HS-5 (cell line): ENCODE results near the gene DUSP14.
"Not testable (repeated sequence)": the region's sequence is repeated elsewhere in the genome, so short reads cannot be mapped to it uniquely, and the experiment has no call there.

Source experiments
- DNase-seq: peaks from one replicate; pipeline ENCODE4 v3.0.0-alpha.2; 2012; ENCODE audit warnings: low read depth

DUSP14 gene, protein sequence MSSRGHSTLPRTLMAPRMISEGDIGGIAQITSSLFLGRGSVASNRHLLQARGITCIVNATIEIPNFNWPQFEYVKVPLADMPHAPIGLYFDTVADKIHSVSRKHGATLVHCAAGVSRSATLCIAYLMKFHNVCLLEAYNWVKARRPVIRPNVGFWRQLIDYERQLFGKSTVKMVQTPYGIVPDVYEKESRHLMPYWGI

DNA sequence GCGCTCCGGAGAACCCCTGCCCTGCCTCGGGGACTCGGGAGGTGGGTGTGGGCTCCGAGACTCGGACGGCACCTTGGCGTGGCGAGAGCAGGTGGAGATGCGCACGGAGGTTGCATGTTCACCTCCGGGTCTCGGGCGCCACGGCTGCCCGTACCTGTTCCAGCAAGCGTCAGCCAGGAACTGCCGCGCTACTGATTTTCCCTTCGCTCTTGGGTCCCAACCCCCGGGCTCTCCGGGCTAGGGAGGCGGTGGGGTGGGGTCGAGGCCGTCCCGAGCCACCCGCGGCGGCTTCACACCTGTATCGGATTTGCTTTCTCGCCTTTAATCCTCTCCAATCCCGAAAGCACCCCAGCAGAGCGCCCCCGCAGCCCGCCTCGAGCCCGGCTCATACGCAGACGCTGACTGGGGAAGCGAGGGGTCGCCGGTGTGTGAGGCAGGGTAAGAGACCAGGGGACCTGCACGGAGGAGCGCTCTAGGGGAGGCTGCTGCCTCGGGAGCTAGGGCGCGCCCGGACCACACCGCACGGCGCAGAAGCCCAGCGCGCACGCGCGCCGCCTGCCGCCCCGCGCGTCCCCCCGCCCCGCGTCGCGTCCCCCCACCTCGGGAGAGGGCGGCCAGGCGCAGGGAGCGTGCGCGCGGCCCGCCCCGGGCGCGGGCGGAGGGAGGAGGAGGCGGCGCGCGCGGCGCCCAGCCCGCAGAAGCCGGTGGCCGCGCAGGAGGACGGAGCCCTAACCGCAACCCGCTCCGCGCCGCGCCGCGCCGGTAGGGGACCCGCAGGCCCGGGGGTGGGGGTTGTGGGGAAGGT is at the start of gene DUSP14:
TSS of gene DUSP14 (plus strand) at position 695 of the 805 bp plus-strand sequence. CDS start 22,382 bp downstream, outside the sequence.
- DNase-seq = no peak

DNA sequence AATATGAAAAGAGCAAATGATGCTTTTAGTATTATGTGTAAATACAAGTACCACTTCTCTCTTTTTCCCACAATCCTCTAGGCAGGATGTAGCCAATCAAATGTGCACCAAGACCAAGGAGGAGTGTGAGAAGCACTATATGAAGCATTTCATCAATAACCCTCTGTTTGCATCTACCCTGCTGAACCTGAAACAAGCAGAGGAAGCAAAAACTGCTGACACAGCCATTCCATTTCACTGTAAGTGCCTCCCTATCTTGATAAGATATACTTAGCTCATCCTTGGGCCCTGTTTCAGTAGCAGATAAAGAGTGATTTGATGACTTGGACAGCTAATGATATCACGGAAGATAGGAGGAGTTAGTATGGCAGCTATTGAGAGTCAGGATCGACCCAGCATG is 49.3 kb upstream of the DUSP14 start:
- DNase-seq = no peak

DNA sequence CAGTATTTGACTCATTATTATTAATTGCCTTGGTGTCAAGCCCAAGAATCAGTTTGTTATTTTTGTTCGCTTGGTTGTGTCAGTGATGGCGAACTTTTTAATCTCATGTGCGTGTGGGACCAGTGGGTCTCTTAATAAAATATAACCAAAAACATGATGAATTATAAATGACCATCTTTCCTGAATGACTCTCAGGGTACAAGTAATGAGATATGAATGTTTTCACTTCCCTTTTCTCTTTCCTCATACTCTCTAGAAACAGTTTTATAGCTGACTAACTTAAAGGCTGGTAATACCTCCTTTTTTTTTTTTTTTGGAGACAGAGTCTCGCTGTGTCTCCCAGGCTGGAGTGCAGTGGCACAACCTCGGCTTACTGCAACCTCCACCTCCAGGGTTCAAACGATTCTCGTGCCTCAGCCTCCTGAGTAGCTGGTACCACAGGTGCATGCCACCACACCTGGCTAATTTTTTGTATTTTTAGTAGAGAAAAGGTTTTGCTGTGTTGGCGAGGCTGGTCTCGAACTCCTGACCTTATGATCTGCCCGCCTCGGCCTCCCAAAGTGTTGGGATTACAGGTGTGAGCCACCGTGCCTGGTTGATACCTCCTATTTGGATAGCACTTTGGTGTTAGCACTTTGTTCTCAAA is 48.2 kb upstream of the DUSP14 start:
- DNase-seq = not testable (repeated sequence)

DNA sequence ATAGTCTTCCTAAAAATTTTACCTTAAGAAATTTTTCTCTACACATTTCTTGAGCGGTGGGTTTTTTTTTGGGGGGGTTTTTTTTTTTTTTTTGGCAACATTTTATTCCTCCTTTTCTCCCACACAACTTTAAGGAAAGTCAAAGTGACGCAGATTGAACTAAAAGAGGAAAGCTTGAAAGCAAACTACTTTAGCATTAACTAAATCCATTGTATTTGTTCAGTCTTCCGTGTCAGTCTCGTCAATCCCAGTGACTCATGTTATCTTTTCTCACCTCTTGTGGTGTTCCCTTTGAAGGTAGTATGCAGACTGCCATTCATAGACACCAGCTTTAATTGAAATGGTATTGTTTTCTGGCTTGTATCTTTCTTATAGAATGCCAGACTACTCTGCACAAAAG is 43.7 kb upstream of the DUSP14 start:
- no peak for DNase-seq

DNA sequence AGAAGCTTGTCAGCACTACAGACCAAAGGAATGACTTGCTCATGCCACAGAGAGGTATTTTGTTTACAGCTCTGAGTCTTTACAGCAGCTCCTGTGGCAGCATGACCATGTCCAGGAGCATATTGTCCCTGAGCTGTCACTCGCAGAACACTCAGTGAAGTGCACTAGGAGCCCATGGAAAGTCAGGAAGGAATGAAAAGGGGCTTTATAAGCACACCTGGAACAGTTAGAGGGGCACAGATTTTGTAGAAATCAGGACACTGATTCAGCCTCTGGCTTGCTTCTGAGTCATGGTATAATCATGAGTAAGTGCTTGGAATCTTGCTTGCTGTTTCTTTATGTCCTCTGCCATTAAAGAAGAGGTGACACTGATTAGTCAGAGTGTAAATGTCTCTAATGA is 42.0 kb upstream of the DUSP14 start:
- DNase-seq = no peak

DNA sequence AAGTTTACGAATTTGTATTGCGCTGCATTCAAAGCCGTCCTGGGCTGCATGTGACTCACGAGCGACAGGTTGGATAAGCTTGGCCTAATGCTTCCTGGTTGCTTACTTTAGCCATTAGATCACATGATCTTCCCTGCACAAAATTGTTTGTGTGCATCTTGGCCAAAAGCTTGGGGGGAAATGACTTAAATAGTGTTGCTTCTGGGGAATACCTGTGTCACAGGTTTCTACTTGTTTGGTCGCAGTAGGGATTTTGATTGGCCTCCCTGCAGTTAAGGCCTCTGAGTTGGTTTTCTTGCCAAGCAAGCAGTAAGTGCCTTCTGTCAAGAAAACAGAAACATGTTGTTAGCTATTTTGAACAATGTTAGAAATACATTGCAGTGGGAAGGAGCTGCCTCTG is 39.6 kb upstream of the DUSP14 start:
- DNase-seq = no peak

DNA sequence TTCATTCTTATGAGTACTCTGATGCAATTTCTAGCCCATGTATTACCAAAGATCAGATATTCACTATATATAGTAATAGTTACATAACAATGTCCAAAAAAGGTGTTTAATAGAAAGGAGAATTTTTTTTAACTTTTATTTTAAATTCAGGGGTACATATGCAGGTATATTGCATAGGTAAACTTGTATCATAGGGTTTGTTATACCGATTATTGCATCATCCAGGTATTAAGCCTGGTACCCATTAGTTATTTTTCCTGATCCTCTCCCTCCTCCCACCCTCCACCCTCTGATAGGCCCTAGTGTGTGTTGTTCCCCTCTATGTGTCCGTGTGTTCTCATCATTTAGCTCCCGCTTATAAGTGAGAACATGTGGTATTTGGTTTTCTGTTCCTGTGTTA is 31.9 kb upstream of the DUSP14 start:
- not testable (repeated sequence) for DNase-seq

DNA sequence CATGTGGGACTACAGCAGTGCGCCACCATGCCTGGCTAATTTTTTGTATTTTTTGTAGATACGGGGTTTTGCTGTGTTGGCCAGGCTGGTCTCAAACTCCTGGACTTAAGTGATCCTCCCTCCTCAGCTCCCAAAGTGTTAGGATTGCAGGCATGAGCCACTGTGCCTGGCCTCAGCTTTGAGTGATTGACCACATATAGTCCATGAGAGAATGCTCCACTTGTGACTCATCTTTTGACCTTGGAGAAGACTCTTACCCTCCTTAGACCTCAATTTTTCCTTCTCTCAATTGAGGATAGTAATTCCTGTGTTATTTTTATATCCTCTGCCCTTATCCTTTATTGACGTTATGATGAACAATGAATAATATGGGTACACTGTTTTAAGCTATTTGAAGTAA is 30.9 kb upstream of the DUSP14 start:
- peak; percentile 68 for DNase-seq

DNA sequence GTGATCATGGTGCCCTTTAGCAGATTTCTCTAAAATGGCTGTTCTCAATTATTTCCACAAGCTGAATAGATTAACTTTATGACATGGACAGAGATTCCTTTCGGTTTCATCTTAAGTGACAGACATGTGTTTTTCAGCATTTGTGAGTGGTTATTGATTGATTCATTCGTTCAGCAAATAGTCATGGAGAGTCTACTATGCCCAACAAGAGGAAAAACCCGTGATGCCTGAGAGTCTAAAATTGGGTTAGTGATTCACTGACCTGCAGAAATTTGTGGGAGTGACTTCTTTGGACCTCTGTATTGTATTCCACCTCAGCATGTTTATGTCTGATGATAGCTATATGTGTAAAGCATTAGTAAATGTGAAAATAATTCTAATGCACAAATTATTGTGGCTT is 28.0 kb upstream of the DUSP14 start:
- DNase-seq = no peak

DNA sequence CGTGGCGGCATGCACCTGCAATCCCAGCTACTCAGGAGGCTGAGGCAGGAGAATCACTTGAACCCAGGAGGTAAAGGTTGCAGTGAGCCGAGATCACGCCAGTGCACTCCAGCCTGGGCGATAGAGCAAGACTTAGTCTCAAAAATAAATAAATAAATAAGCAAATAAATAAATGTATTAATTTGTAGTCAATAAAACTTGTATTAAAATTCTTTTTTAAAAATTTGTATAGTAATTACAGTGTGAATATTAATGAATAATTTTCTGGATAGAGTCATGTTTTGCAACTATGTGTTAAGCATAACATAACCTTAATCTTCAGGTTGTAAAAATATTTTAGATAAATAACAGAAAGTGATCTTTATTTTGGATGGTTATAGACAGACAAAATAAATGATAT is 27.2 kb upstream of the DUSP14 start:
- no peak for DNase-seq

DNA sequence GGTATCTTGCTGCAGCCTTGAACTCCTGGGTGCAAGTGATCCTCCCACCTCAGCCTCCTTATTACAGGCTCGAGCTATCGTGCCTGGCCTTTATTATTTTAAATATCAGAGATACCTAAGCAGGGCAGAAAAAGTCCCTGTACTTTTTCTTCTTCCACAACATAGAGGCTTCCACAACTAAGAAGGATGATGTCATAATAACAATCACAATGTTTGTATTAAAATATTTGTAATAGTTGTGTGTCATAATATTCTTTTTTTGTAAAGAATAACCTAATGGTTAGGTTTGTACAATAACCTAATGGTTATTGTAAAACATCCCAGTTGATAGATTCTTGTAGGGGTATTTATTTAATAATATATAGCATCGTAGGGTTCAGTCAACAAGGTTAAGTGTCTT is 26.7 kb upstream of the DUSP14 start:
- DNase-seq = no peak

DNA sequence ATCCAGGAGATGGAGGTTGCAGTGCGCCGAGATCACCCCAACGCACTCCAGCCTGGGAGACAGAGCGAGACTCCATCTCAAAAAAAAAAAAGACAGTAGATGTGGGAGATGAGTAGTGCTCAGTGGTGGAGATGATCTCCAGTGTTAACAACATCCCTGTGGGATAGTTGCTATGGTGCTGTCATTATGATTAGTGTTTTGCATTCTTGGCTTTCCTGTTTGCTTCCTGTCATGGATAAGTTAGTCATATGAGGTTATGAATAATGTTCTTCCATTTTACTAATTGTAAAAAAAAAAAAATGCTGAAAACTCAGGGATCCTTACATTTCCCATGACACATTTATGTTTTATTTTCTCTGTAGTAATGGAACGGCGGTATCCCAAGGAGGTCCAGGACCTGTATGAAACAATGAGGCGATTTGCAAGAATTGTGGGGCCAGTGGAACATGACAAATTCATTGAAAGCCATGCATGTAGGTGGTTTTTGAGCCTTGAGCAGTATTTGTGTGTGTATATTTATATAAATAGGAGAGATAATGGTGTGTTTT is 24.5 kb upstream of the DUSP14 start:
- DNase-seq = peak; percentile 70

DNA sequence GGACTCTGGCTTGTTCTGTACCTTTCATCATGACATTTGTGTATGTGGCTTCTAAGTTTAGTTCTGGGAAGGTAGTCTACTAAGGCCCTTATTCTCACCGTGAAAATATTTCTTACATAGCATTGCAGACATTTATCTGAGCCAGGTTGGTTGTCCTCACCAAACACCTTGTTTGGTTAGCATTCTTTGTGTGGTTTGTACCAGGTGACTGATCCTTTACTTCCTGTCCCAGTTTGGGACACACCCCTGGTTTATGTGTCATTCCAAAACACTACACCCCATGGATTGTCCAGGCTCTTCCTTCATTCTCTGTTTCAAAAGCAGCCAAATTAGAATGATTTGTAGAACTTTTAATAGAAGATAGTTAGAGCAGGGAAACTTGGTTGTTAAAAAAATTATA is 23.2 kb upstream of the DUSP14 start:
- DNase-seq = no peak

DNA sequence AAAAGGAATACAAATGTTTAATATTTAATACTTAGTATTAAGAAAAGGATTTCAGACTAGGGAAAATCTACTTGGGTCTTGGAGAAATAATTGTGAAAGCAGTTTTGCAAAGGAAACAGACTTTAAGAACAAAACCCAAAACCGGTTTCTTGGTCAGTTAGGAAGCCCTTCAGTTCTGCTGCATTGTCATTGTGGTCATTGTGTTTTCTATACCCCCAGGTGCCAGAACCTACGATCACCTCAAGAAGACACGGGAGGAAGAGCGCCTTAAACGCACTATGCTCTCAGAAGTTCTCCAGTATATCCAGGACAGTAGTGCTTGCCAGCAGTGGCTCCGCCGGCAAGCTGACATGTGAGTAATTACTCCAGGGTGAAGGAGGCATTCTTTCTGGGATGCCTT is 19.5 kb upstream of the DUSP14 start:
- DNase-seq = no peak

DNA sequence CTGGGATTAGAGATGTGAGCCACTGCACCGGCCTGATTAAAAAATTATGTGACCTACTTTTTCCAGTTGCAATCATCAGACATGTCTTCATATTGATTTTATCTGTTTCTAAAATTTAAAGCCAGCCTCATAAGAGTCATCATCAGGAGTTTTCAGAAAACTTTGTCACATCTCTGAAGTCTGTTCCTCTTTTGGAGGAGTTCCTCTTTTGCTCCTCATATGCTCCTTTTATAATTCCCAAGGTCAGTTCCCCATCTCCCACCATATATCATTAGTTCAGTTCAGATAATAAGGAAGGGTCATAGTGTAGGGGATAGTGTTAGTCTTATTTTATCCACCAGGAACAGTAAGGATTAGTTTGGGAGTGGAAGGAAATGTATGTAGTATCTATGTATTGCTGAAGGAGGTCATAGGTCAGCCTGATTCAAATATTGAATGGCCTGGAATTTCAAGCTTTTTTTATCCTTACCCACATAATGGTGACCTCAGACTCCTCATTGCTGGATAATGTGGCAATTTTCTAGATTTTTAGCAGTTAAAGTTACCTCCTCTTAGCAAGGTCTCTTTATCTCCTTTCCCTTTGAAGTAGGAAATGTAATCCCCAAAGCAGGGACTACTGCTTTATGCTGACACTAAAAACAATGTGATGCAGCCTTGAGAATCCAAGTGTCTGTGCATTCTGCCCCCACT is 13.8 kb upstream of the DUSP14 start:
- no peak for DNase-seq

DNA sequence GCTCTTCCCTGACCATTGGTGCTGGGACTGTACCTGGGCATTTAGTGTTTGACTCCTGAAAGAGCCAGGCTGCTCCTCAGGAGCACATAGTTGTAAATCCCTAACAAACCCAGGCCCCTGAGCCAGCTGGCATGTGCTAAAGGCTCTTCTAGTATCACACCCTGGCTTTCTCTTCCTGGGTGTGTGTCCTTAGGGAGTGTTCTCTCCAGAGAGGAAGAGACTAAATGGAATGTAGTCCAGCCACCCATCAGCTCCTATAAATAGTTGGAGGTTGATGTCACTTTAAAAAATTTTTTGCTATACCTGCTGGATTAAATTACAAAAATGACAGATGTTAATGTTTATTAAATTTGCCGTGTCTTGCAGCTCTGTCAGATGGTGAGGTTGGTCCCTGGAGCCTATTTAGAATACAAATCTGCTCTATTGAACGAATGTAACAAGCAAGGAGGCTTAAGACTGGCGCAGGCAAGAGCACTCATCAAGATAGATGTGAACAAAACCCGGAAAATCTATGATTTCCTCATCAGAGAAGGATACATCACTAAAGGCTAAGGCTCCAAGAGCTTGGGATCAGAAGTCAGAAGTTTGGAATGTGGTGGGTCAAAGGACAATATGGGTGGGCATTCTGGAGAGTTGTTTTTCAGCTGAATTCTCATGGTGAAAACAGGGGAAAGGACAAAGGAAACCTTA is 13.1 kb upstream of the DUSP14 start:
- peak; percentile 62 for DNase-seq

DNA sequence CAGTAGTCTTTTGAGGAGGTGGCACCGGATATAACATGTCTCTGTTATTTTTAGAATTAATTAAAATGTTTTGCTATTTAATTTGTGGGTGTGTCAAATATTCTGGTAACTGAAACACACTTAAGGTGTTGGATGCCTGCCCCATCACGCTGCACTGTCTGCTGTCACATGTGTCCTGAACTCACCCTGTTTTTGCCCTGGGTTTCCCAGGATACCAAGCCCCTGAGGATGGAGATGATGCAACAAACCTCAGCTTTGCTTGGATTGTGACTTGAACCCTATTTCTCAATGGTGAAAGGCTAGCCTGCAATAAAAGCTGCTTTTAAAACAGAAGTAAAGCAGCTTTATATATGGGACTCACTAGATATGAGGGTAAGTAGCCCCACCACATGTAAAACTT is 11.5 kb upstream of the DUSP14 start:
- no peak for DNase-seq

DNA sequence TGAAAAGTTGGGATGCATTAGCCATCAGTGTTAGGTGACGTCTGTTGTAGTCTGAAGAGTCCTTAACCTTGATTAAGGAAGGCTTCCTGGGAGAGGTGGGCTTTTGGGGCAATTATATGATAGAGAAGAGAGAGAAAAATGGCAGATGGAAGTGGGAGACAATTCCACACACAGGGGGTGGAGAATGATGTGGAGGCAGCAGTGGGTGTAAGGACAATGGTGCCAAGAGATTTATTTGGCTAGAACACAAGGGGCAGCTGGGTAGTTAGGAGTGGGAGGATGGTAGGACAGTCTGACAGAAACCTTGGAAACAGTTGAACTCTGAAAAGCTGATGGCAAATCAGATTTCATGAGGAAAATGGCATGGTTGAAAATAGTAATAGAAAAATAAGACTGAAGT is 10.7 kb upstream of the DUSP14 start:
- DNase-seq = no peak

DNA sequence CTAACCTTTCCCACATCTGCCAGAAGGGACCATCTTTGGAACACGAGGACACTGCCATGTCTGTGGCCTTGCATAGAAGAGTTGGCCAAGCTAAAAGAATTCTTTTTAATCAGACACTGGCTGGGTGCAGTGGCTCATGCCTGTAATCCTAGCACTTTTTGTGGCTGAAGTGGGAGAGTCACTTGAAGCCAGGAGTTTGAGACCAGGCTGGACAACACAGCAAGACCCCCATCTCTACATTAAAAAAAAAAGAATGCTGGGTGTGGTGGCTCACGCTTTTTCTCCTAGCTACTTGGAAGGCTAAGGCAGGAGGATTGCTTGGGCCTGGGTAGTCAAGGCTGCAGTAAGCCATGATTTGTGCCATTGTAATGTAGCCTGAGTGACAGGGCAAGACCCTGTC is 9.3 kb upstream of the DUSP14 start:
- no peak for DNase-seq

DNA sequence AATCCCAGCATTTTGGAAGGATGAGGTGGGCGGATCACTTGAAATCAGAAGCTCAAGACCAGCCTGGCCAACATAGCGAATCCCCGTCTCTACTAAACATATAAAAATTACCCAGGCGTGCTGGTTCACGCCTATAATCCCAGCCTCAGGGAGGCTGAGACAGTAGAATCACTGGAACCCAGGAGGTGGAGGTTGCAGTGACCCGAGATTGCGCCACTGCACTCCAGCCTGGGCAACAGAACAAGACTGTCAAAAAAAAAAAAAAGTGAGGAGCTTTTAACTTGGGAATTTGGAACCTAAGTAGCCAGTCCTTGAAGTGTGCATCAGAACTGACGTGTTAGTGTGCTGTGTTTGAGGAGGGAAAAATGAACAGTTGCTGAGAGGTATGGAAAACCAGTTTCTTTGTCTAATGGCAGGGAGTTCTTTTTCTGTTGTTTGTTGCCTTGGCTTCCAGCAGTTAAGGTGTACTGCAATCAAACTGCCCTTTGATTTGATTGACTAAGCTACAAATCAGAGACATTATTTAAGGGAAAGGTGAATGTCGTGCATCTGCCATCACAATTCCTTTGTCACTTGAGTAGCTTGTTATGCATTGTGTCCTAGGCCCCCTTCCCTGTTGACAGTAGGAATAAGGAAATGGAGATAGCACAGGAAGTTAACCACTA is 8.6 kb upstream of the DUSP14 start:
- no peak for DNase-seq

DNA sequence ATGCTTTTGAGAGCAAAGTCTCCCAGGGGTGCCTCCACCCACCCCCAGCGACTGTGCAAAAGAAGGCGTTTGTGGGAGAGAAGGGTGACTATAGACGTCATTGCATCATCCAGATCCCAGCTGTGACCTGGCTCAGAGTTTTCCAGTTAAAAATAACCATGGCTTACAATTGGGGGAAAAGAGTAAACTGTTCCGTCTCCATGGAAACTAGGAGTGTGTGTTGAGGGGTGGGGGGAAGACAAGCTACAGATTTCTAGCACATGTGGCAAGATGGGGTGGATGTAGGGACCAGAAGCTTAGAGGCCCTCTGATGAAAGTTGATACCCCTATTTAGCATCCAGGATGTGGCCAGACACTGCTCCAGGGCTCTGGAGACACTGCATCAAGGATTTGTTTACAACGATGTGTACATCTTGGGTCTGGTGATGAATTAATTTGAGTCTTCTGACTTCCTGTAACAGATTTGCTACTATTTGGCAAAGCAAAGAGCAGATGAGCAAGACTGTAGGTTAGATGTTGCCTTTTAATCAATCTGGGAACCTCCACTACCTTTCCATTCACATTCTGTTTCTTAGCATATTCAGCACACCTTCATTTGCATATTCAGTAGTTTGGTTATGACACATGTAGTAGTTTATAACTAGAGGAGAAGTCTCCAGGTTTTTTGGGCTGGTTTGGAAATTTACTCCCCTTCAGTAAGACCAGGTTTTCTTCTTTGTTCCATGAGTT is 6.2 kb upstream of the DUSP14 start:
- no peak for DNase-seq
